ENCODE data around the gene SLC30A4.
A peak's percentile ranks its signal among the peaks of the same experiment; 100 is the strongest.

SLC30A4 gene

DNA sequence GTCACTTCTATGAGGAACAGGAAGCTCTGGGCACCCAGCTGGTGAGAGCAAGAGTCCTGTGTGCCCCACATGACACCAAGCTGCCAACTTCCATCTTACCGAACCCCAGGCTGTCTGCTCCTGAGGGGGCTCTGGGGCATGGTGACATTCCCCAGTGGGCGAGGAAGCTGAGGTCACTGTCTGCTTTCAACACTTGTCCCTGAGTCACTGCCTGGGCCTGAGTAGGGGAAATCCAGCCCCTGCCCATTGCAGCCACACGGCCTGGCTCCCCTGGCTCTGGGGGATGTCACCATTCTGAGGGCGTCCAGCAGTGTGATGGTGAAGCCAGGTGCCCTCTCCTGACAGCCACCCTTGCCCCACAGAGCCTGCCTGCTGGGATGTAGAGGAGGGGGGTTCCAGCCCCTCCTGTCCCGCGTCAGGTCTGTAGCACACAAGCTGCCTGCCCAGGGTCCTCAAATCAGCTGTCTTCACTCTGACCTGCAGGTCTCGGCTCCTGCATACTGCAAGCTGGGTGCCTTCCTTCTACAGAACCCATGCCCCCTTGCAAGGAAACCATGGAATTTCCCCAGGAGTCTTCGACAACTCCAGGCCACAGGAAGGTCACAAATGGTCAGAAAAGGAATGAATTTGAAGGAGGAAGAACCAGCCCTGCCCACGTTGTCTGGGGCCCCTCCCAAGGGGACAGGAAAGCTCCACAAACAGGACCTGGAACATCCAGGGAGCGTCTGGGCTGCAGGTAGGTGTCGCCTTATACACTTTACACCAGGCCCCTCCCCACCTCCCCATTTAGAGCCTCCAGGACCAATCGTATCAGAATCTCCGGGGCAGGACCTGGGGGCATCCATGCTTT is 74.3 kb downstream of the SLC30A4 start:
- no peak overlapping the region for H3K4me3 ChIP-seq (ENCODE audit: low read depth in 1 of 2, low read length in 2 of 2)
- H3K27ac ChIP-seq (ENCODE audit: low read length) = no peak overlapping the region
- peaks cover 0 to 6% of the 10 kb centered on the region in 2 donors for H3K4me1 ChIP-seq (ENCODE audit: control insufficient read depth in 1 of 2, insufficient read depth in 2 of 2, low read length in 2 of 2)
- H3K9me3 ChIP-seq (ENCODE audit: control insufficient read depth in 1 of 2, low read length in 2 of 2) = no peaks in the 10 kb centered on the region
- no peaks in the 10 kb centered on the region for H3K27me3 ChIP-seq (ENCODE audit: low read depth, low read length)
- H3K36me3 ChIP-seq (ENCODE audit: control insufficient read depth in 1 of 2, insufficient read depth in 2 of 2, low read length in 2 of 2) = no peaks in the 10 kb centered on the region

DNA sequence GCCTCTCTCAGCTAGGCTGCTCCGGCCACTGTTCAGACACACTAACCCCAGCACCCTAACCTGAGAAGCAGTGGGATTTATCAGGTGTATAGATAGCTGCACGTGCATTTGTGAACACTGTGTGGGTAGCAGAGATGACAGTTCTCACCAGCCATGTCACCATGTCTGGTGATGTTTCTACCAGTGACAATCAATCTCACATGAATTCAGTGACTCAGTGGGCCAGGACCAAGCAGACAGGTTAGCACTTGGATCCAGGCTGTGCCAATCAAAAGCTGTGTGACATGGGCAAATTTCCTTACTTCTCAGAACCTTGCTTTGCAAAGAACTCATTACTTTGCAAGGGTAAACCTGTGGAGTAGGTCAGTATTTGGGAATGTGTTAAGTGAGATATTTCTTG is 78.9 kb downstream of the SLC30A4 start:
- no peak overlapping the region for H3K27ac ChIP-seq (ENCODE audit: low read length)
- peaks cover 0 to 6% of the 10 kb centered on the region in 2 donors for H3K4me1 ChIP-seq (ENCODE audit: control insufficient read depth in 1 of 2, insufficient read depth in 2 of 2, low read length in 2 of 2)
- H3K27me3 ChIP-seq (ENCODE audit: low read depth, low read length) = no peaks in the 10 kb centered on the region
- H3K36me3 ChIP-seq (ENCODE audit: control insufficient read depth in 1 of 2, insufficient read depth in 2 of 2, low read length in 2 of 2) = no peaks in the 10 kb centered on the region
- H3K9me3 ChIP-seq (ENCODE audit: control insufficient read depth in 1 of 2, low read length in 2 of 2) = no peaks in the 10 kb centered on the region
- no peak overlapping the region for H3K4me3 ChIP-seq (ENCODE audit: low read depth in 1 of 2, low read length in 2 of 2)

DNA sequence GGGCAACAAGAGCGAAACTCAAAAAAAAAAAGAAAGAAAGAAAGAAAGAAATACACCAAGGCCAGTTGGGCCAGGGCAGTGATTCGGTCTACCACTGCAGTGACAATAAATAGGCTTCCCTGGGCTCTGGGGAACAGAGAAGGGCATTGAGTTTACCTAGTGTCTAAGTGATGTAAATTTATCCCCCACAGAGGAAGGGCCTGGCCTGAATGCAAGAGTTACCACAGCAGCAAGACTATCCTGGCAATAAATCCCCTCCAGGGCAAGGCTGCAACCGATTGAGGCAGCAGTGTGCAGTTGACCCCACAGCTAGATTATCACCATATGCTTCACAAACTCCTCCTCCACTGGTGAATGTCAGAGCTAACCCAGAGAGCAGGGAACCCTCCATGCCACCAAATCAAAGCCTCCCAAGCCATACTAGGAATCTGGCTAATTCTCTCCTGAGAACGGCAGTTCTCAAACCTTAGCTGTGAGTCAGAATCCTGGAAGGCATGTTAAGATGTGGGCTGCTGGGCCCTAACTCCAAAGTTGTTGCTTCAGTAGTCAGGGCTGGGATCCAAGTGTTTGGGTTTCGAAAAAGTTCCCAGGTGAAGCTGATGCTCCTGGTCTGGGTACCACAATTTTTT is 79.9 kb downstream of the SLC30A4 start:
- Histone ChIP-seq H3K27me3 (ENCODE audit: low read depth, low read length) (no peaks in the 10 kb centered on the region), H3K36me3 (ENCODE audit: control insufficient read depth in 1 of 2, insufficient read depth in 2 of 2, low read length in 2 of 2) (no peaks in the 10 kb centered on the region), H3K27ac (ENCODE audit: low read length) (no peak overlapping the region), H3K4me1 (ENCODE audit: control insufficient read depth in 1 of 2, insufficient read depth in 2 of 2, low read length in 2 of 2) (peaks cover 0 to 6% of the 10 kb centered on the region in 2 donors), H3K9me3 (ENCODE audit: control insufficient read depth in 1 of 2, low read length in 2 of 2) (no peaks in the 10 kb centered on the region), H3K4me3 (ENCODE audit: low read depth in 1 of 2, low read length in 2 of 2) (no peak overlapping the region)

DNA sequence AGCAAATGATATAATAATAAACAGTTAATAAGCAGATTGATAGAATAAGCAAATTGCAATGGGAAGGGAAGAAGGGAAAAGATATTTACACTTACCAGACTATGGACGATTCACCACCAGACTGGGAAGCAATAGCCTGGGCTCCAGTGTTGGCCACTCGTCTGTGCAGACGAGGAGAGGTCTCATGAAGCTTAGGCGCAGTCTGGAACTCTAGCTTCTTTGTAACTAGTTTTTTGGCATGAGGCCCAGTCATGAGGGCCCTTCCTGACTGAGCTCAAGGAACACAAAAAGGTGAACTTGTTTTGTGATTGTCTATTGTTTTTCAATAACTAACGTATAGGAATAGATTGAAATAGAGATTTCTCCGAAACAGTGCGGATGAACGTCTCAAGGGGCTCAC is 80.9 kb downstream of the SLC30A4 start:
- no peaks in the 10 kb centered on the region for H3K36me3 ChIP-seq (ENCODE audit: control insufficient read depth in 1 of 2, insufficient read depth in 2 of 2, low read length in 2 of 2)
- peaks cover 0 to 6% of the 10 kb centered on the region in 2 donors for H3K4me1 ChIP-seq (ENCODE audit: control insufficient read depth in 1 of 2, insufficient read depth in 2 of 2, low read length in 2 of 2)
- no peak overlapping the region for H3K4me3 ChIP-seq (ENCODE audit: low read depth in 1 of 2, low read length in 2 of 2)
- H3K9me3 ChIP-seq (ENCODE audit: control insufficient read depth in 1 of 2, low read length in 2 of 2) = no peaks in the 10 kb centered on the region
- H3K27ac ChIP-seq (ENCODE audit: low read length) = no peak overlapping the region
- H3K27me3 ChIP-seq (ENCODE audit: low read depth, low read length) = no peaks in the 10 kb centered on the region

DNA sequence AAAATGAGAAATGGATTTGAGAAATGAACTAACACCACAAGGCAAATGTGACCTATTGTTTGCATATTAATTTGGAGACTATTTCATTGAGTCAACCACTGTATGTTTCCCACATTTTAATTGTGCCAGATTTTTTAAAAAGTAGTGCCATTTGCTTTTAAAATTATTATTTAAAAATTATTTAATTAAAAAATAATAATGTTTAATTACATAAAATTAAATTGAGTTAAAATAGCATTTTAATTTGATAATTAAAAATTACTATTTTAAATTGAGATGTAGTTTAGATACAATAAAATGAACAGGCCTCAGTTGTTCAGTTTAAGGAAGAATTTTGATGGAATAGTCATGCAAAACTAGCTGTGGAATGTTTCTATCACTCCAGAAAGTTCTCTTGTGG is 81.5 kb downstream of the SLC30A4 start:
- Histone ChIP-seq H3K9me3 (ENCODE audit: control insufficient read depth in 1 of 2, low read length in 2 of 2) (no peaks in the 10 kb centered on the region), H3K27me3 (ENCODE audit: low read depth, low read length) (no peaks in the 10 kb centered on the region), H3K27ac (ENCODE audit: low read length) (no peak overlapping the region), H3K4me3 (ENCODE audit: low read depth in 1 of 2, low read length in 2 of 2) (no peak overlapping the region), H3K36me3 (ENCODE audit: control insufficient read depth in 1 of 2, insufficient read depth in 2 of 2, low read length in 2 of 2) (no peaks in the 10 kb centered on the region), H3K4me1 (ENCODE audit: control insufficient read depth in 1 of 2, insufficient read depth in 2 of 2, low read length in 2 of 2) (peaks cover 0 to 4% of the 10 kb centered on the region in 2 donors)

DNA sequence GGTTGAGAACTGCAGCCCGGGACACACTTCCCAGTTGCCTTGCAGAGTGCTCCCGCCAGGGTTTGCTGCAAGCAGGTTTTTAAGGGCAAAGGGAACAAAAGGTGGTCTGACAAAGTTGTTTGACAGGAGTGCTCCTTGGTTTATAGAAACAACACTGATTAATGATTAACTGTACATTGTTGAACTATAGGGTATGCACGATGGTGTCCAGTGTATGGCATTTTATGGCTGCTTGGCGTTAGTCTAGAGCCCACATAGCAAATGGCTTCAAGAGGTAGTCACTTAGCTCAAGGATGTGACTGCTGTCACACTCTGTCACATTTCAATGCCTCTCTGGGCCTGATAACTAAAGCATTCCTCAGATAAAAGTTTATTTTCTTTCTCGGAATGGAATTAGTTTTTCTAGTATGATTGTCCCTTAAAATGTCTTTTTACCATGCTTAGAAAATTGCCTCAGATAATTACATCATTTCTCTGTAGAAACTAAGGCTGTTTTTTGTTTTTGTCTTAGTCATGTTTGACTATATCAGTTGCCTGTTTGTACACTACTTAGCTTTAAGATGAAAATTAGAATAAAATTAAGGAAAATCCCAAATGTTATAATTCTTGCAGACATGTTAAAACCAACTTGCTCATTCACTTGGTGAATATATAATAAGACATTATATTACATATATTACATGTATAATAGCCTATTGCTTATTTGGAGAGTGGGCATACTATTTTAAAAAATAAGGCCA is 82.9 kb downstream of the SLC30A4 start:
- Histone ChIP-seq H3K9me3 (ENCODE audit: control insufficient read depth in 1 of 2, low read length in 2 of 2) (no peaks in the 10 kb centered on the region), H3K27me3 (ENCODE audit: low read depth, low read length) (no peaks in the 10 kb centered on the region), H3K36me3 (ENCODE audit: control insufficient read depth in 1 of 2, insufficient read depth in 2 of 2, low read length in 2 of 2) (no peaks in the 10 kb centered on the region), H3K4me1 (ENCODE audit: control insufficient read depth in 1 of 2, insufficient read depth in 2 of 2, low read length in 2 of 2) (no peaks in the 10 kb centered on the region), H3K27ac (ENCODE audit: low read length) (no peak overlapping the region), H3K4me3 (ENCODE audit: low read depth in 1 of 2, low read length in 2 of 2) (no peak overlapping the region)

DNA sequence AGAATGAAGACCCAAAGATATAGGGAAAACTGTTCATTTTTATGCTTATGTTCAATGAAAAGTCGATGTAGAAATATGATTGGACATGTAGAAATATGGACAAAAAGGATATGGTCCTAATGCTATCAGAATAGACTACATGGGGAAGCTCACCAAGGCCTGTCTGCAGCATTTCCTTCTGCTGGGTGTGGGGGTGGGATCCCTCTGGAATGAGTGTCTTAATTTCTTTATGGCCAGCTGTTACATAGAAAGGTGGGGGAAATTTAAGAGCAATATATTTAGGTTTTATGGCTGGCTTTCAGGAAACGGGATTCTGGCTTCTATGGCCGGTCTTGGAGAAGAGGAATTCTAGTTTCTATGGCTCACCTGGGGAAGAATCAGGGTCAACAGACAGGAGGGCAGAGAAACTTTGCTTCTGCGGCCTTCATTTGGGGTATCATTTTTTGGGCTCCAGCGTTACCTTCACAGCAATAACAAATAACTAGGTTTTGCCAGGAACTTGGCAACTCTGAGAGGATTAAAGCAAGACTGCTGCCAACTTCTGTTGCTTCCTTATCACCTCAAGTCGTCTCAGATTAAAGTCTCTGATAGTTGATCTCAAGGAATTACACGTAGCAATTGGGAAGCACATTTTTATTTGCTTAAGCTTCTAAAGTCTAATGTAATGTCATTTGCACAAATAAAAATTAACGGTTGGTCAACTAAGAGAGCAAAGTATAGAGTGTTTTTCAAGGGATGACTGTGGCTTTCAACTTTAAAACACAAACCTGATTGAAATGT is 87.2 kb downstream of the SLC30A4 start:
- H3K27ac ChIP-seq (ENCODE audit: low read length) = no peak overlapping the region

DNA sequence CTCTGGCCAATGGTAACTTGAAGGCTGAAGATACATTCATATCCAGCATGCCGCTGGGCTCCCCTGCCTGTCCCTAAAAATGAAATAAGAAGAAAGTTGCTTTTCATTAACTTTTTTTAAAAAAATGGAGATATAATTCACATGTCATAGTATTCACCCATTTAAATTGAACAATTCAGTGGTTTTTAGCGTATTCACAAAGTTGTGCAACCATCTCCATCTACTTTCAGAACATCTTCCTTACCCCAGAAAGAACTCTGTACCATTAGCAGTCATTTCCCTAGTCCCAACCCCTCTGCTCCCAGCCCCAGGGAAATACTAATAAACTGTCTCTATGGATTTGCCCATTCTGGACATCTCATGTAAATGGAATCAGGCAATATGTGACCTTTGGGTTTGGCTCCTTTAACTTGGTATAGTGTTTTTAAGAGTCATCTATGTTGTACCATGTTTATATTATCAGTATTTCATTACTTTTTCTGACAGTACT is 88.4 kb downstream of the SLC30A4 start:
- Histone ChIP-seq H3K27me3 (ENCODE audit: low read depth, low read length) (no peaks in the 10 kb centered on the region), H3K36me3 (ENCODE audit: control insufficient read depth in 1 of 2, insufficient read depth in 2 of 2, low read length in 2 of 2) (no peaks in the 10 kb centered on the region), H3K27ac (ENCODE audit: low read length) (no peak overlapping the region), H3K4me3 (ENCODE audit: low read depth in 1 of 2, low read length in 2 of 2) (no peak overlapping the region), H3K4me1 (ENCODE audit: control insufficient read depth in 1 of 2, insufficient read depth in 2 of 2, low read length in 2 of 2) (peaks cover 0 to 4% of the 10 kb centered on the region in 2 donors), H3K9me3 (ENCODE audit: control insufficient read depth in 1 of 2, low read length in 2 of 2) (no peaks in the 10 kb centered on the region)

More for the DNA sequence above, 87.2 kb downstream of the SLC30A4 start:
- Histone ChIP-seq H3K27me3 (ENCODE audit: low read depth, low read length) (no peaks in the 10 kb centered on the region), H3K4me3 (ENCODE audit: low read depth in 1 of 2, low read length in 2 of 2) (no peak overlapping the region), H3K9me3 (ENCODE audit: control insufficient read depth in 1 of 2, low read length in 2 of 2) (no peaks in the 10 kb centered on the region), H3K36me3 (ENCODE audit: control insufficient read depth in 1 of 2, insufficient read depth in 2 of 2, low read length in 2 of 2) (no peaks in the 10 kb centered on the region), H3K4me1 (ENCODE audit: control insufficient read depth in 1 of 2, insufficient read depth in 2 of 2, low read length in 2 of 2) (peaks cover 0 to under 1% of the 10 kb centered on the region in 2 donors)

DNA sequence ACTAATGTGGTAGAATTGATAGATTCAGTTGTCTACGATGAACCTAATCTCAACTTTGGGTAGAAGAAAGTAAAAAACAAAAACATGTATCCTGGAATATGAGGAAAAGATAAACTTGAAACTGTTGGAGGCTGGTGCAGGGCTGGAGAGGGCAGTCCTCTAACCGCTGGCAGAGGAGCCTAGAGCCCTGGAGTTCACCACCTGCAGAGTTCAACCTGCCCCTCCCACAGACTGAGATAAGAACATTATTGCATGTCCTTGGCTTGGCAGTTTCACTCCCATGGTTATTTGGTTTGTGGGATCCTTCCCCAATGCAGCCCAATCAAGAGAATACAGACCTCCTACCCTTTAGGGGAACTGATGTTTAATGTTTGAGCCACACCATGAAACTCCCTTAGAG is 91.0 kb downstream of the SLC30A4 start:
- Histone ChIP-seq H3K9me3 (ENCODE audit: control insufficient read depth in 1 of 2, low read length in 2 of 2) (no peaks in the 10 kb centered on the region), H3K36me3 (ENCODE audit: control insufficient read depth in 1 of 2, insufficient read depth in 2 of 2, low read length in 2 of 2) (no peaks in the 10 kb centered on the region), H3K27ac (ENCODE audit: low read length) (no peak overlapping the region), H3K27me3 (ENCODE audit: low read depth, low read length) (no peaks in the 10 kb centered on the region), H3K4me1 (ENCODE audit: control insufficient read depth in 1 of 2, insufficient read depth in 2 of 2, low read length in 2 of 2) (peaks cover 0 to 4% of the 10 kb centered on the region in 2 donors), H3K4me3 (ENCODE audit: low read depth in 1 of 2, low read length in 2 of 2) (no peak overlapping the region)

DNA sequence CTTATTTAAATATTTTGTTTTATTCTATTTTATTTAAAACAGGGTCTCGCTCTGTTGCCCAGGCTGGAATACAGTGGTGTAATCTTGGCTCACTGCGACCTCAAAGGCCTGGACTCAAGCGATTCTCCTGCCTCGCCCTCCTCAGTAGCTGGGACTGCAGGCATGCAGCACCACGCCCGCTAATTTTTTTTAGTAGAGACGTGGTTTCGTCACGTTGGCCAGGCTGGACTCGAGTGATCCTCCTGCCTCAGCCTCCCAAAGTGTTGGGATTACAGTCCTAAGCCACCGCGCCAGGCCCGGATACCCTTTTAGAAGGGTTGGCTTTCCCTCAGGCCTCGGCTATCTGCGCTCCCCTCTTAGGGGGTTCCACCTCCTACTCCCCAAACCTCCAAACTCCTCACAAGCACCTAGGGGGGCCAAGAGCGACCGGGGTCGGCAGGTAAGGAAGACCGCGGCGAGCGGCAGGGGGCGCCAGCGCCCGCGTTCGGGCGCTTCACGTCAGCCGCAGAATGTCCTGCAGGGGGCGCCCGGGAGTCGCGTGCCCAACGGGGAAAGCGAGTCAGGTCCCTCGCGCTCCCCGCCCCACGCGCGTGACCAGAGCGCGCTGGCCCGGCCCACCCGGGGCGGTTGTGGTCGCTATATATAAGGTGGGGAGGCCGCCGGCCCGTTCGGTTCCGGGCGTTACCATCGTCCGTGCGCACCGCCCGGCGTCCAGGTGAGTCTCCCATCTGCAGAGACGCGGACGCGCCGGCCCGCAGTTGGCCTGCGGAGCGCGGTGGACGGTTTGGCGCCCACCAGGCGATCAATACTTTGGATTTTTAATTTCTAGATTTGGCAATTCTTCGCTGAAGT is 92.4 kb downstream of the SLC30A4 start:
- H3K27ac ChIP-seq (ENCODE audit: low read length) = no peak overlapping the region
- no peaks in the 10 kb centered on the region for H3K9me3 ChIP-seq (ENCODE audit: control insufficient read depth in 1 of 2, low read length in 2 of 2)
- H3K4me1 ChIP-seq (ENCODE audit: control insufficient read depth in 1 of 2, insufficient read depth in 2 of 2, low read length in 2 of 2) = peaks cover 0 to 4% of the 10 kb centered on the region in 2 donors
- H3K36me3 ChIP-seq (ENCODE audit: control insufficient read depth in 1 of 2, insufficient read depth in 2 of 2, low read length in 2 of 2) = no peaks in the 10 kb centered on the region
- no peaks in the 10 kb centered on the region for H3K27me3 ChIP-seq (ENCODE audit: low read depth, low read length)
- H3K4me3 ChIP-seq (ENCODE audit: low read depth in 1 of 2, low read length in 2 of 2) = peak overlapping the region; percentile 37 to 57
